Esophagus squamous epithelium (tissue), 5 donors: ENCODE data around the gene HEXIM2. TPM values are rescaled to one million over a fixed set of nuclear protein-coding genes. Genes with fewer than 3 reads are reported as not detected.

Source experiments
- DNase-seq: peaks from one replicate; lab custom pipeline; 2025; lab: John Stamatoyannopoulos, UW
- H3K27ac ChIP-seq, 4 donors: fragments of 200-600 bp; sonication (generic); one replicate each; pipeline ENCODE4 v1.5.1; 2016 to 2019; ENCODE audit warnings: mild to moderate bottlenecking in 1 of 4
- H3K27me3 ChIP-seq, 4 donors: fragments of 200-600 bp; sonication (generic); 1 replicate in 3 of 4; 2 replicates in 1 of 4; pipeline versions ENCODE4 v1.5.1 to v1.6.0; 2017 to 2021; ENCODE audit warnings: antibody characterized with exemption in 1 of 4
- H3K36me3 ChIP-seq, 3 donors: fragments of 200-600 bp; sonication (generic); one replicate each; pipeline ENCODE4 v1.5.1; 2016 to 2019
- H3K4me1 ChIP-seq, 3 donors: fragments of 200-600 bp; sonication (generic); one replicate each; pipeline ENCODE4 v1.5.1; 2017 to 2019
- H3K4me3 ChIP-seq, 4 donors: fragments of 200-600 bp; sonication (generic); 1 replicate in 3 of 4; 2 replicates in 1 of 4; pipeline ENCODE4 v1.5.1; 2016 to 2019; ENCODE audit warnings: mild to moderate bottlenecking in 2 of 4, moderate library complexity in 1 of 4
- H3K9me3 ChIP-seq, 3 donors: fragments of 200-600 bp; sonication (generic); one replicate each; pipeline ENCODE4 v1.5.1; 2016 to 2019
- POLR2A ChIP-seq, 4 donors: fragments of 450-650 bp; IDR thresholded peaks; one replicate each; pipeline ENCODE4 v1.6.1; 2017; ENCODE audit warnings: antibody characterized with exemption in 4 of 4, mild to moderate bottlenecking in 4 of 4, moderate library complexity in 3 of 4
- WGBS, 2 donors: methylation state at CpG; one replicate each; pipeline ENCODE4 v1.1.5; 2018; 5-methylcytosine and 5-hydroxymethylcytosine counted together
- intact Hi-C: fragments of 100-400 bp; cut with DNase I; formaldehyde crosslinking; loops from one replicate; pipeline ENCODE4 v1.15.0; 2022
- total RNA-seq, 4 donors: library from RNA; depleted of rRNA; stranded (reverse); fragments of >200 nt; gene quantifications; one replicate each; pipeline ENCODE4 v1.1.0, GENCODE V29; 2016
- TF ChIP-seq, protein P1 (sequence below), 6 experiments: fragments of 450-650 bp in 4 of 6; fragments of 200-600 bp in 2 of 6; sonication (generic) in 2 of 6; IDR thresholded peaks; one replicate each; pipeline ENCODE4 v1.5.1; 2016 to 2019; ENCODE audit warnings: antibody characterized with exemption in 6 of 6, mild to moderate bottlenecking in 4 of 6, moderate library complexity in 4 of 6
- donor health status: DM: yes; HTN: yes; CAD: no.

The HEXIM2 gene
- total RNA-seq, 4 donors from 2014 or later, result 1.7 to 9.0 (median 4.9) TPM

DNA sequence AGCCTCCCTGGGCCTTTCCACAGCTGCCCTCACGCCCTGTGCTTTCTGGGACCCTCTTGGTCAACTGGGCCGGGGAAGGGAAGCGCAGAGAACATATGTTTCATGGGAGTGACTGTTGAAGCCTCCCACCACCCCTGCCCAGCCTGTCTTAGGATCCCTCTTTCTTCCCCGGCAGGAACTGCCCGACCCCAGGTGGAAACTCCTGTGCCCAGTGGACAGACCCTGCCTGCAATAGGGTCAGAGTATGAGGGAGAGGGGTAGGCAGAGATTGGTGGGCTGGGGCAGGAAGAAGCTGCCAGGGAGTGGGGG lies 10.5 kb downstream of the HEXIM2 start:
- no peak for DNase-seq
- Histone ChIP-seq H3K36me3 (peaks cover 0 to 8% (median 0%) of the 10 kb centered on the region in 3 donors), H3K27me3 (no peaks in the 10 kb centered on the region), H3K4me3 (peak overlapping the region; percentile 27 to 61 (median 44)), H3K27ac (peak overlapping the region; percentile 95 to 96 (median 96)), H3K9me3 (no peaks in the 10 kb centered on the region), H3K4me1 (peaks cover 35 to 68% (median 49%) of the 10 kb centered on the region in 3 donors)
- no peak for TF ChIP-seq POLR2A (IDR thresholded peaks at IDR 0.05)
- TF ChIP-seq, protein P1, sequence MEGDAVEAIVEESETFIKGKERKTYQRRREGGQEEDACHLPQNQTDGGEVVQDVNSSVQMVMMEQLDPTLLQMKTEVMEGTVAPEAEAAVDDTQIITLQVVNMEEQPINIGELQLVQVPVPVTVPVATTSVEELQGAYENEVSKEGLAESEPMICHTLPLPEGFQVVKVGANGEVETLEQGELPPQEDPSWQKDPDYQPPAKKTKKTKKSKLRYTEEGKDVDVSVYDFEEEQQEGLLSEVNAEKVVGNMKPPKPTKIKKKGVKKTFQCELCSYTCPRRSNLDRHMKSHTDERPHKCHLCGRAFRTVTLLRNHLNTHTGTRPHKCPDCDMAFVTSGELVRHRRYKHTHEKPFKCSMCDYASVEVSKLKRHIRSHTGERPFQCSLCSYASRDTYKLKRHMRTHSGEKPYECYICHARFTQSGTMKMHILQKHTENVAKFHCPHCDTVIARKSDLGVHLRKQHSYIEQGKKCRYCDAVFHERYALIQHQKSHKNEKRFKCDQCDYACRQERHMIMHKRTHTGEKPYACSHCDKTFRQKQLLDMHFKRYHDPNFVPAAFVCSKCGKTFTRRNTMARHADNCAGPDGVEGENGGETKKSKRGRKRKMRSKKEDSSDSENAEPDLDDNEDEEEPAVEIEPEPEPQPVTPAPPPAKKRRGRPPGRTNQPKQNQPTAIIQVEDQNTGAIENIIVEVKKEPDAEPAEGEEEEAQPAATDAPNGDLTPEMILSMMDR (IDR thresholded peaks at IDR 0.05), result no peak
- 24% methylated on average over 4 of the region's 5 CpGs; no CpG with 5 or more reads in 1 of the 2 donors for WGBS, 2 donors
- intact Hi-C loops, result no loop called here

DNA sequence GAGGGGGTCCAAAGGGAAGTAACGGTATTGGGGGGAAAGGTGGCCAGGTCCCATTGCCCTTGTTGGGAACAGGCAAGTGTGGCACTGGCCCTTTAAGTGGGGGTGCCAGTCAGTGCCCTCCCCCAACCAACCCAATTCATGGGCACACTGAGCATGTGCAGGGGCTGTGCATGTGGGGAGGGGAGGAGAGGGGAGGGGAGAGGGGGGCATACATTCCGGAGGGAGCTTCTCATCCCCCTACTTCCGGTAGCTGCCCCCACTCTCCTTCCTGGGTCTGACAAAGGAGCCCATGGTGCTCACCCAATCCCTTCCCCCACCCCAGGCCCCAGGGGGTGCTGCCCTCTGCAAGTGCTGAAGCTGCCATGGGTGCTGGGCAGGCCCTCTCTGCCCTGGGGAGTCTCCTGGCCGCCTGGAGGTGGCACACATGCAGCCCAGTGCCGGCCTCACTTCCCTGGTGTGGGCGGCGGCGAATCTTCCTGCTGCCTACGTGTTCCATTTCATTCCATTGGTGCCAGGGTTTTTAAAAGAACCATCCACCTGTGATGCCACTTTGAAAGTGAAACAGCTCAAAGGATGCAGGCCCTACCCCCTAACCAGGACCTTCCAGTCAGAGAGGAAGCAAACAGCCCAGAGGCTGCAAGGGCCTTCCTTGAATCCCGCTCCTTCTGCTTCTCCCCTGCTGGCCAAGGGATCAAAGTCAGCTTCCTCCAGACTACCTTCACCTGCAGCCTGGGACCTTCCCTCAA lies 11.0 kb downstream of the HEXIM2 start:
- Histone ChIP-seq H3K4me1 (peaks cover 35 to 68% (median 49%) of the 10 kb centered on the region in 3 donors), H3K27ac (peak overlapping the region; percentile 95 to 96 (median 96)), H3K4me3 (peak overlapping the region; percentile 27 to 61 (median 44)), H3K36me3 (peaks cover 0 to 8% (median 0%) of the 10 kb centered on the region in 3 donors), H3K9me3 (no peaks in the 10 kb centered on the region), H3K27me3 (no peaks in the 10 kb centered on the region)
- WGBS, 2 donors, result 10 to 15% methylated on average over 4 to 9 of the region's 10 CpGs
- DNase-seq, result no peak
- TF ChIP-seq, protein P1 (IDR thresholded peaks at IDR 0.05), result peak in 1 of 6 experiments; percentile 9
- no peak for TF ChIP-seq POLR2A (IDR thresholded peaks at IDR 0.05)
- intact Hi-C loops, result no loop called here

DNA sequence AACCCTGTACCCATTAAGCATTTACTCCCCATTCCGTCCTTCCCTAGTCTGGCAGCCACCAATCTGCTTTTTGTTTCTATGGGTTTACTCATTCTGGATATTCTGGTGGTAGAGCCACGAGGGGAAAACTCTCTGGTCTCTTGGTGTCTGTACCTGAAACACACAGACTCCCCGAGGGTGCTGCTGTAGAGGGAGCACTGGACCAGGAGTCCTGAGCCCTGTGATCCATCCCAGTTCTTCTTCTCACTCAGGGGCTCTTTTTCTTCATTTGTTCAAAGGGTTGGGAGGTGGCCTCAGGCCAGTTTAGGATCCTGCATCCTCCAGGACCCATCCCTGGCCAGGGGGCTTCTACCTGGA lies 14.1 kb downstream of the HEXIM2 start:
- no peaks in the 10 kb centered on the region for H3K36me3 ChIP-seq
- TF ChIP-seq, protein P1 (IDR thresholded peaks at IDR 0.05), result no peak
- TF ChIP-seq POLR2A (IDR thresholded peaks at IDR 0.05), result no peak
- H3K4me1 ChIP-seq, result peaks cover 26 to 52% (median 40%) of the 10 kb centered on the region in 3 donors
- 47 to 75% methylated on average over 2 to 3 of the region's 3 CpGs for WGBS, 2 donors
- intact Hi-C loops, result no loop called here
- no peak for DNase-seq
- H3K27me3 ChIP-seq, result no peaks in the 10 kb centered on the region
- peak overlapping the region; percentile 64 to 75 (median 70) for H3K27ac ChIP-seq
- H3K9me3 ChIP-seq, result no peaks in the 10 kb centered on the region
- H3K4me3 ChIP-seq, result no peak overlapping the region

DNA sequence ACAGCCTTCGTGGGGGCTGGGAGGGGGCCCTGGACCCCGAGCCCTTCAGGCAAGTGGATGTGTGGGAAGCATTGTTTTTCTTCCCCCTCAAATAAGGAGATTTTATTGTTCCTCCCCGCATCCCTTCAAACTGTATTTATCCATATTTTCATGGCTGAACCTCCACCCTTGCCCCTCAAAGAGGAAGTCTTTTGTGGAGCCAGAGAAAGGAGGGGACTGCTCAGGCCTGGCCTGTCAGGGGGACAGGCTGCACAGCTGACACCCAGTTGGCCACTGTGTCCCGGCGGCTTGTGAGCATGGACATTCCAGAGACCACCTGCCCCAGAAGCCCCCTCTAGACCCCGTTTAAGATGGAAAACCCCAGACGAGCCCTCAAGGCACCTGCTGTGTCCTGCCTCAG lies 15.9 kb downstream of the HEXIM2 start:
- WGBS, 2 donors, result 80% methylated on average over 4 of the region's 7 CpGs; no CpG with 5 or more reads in 1 of the 2 donors
- Histone ChIP-seq H3K27me3 (no peaks in the 10 kb centered on the region), H3K36me3 (no peaks in the 10 kb centered on the region), H3K4me1 (peaks cover 7 to 34% (median 23%) of the 10 kb centered on the region in 3 donors), H3K27ac (no peak overlapping the region), H3K4me3 (no peak overlapping the region), H3K9me3 (no peaks in the 10 kb centered on the region)
- TF ChIP-seq POLR2A (IDR thresholded peaks at IDR 0.05), result no peak
- TF ChIP-seq, protein P1 (IDR thresholded peaks at IDR 0.05), result no peak
- intact Hi-C loops, result no loop called here
- DNase-seq, result no peak

DNA sequence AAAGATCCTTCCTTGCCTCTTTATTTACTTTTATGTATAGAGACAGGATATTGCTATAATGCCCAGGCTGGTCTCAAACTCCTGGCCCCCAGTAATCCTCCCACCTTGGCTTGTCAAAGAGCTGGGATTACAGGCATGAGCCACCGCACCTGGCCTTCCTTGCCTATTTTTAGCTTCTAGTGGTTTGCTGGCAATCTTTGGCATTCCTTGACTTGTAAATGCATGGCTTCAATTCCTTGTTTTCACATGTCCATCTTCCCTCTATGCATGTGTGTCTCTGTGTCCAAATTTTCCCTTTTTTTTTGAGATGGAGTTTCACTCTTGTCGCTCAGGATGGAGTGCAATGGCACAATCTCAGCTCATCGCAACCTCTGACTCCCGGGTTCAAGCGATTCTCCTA lies 22.5 kb downstream of the HEXIM2 start:
- Histone ChIP-seq H3K4me1 (no peaks in the 10 kb centered on the region), H3K27me3 (no peaks in the 10 kb centered on the region), H3K4me3 (no peak overlapping the region), H3K36me3 (no peaks in the 10 kb centered on the region), H3K9me3 (no peaks in the 10 kb centered on the region), H3K27ac (no peak overlapping the region)
- intact Hi-C loops, result no loop called here
- TF ChIP-seq POLR2A (IDR thresholded peaks at IDR 0.05), result no peak
- TF ChIP-seq, protein P1 (IDR thresholded peaks at IDR 0.05), result no peak
- no peak for DNase-seq
- 77 to 78% methylated on average over 5 of the region's 5 CpGs for WGBS, 2 donors
